Measurements from ENCODE around the gene CHST6. TPM values are rescaled to one million over a fixed set of nuclear protein-coding genes. Genes with fewer than 3 reads are reported as not detected.

Gene CHST6
- total and polyA plus RNA-seq, 4 experiments from 2014 or later, result 0.06 TPM; not detected in 3

GRCh38 chr16:75462806-75463205 is 32.4 kb downstream of the CHST6 start:
- Histone ChIP-seq H3K4me3 (ENCODE audit: low read length in 2 of 2) (peak overlapping the region in 1 of 2 donors; percentile 91), H3K4me1 (ENCODE audit: insufficient read depth, low read length) (peaks cover 47% of the 10 kb centered on the region), H3K27me3 (ENCODE audit: insufficient read depth, low read length) (no peaks in the 10 kb centered on the region), H3K36me3 (ENCODE audit: insufficient read depth, low read length) (no peaks in the 10 kb centered on the region), H3K9me3 (ENCODE audit: control insufficient read depth in 1 of 2, low read length in 2 of 2) (no peaks in the 10 kb centered on the region), H3K27ac (ENCODE audit: low read depth, low read length) (peak overlapping the region; percentile 90)
- DNase-seq, result peak in 4 of 5 donors; percentile 23 to 57 (median 52)
- Mint-ChIP-seq H3K4me1 (peaks cover 45 to 66% (median 52%) of the 10 kb centered on the region in 4 donors), H3K4me3 (peak overlapping the region; percentile 90 to 98 (median 94)), H3K27ac (peak overlapping the region; percentile 88 to 98 (median 96)), H3K36me3 (peaks cover 9 to 18% of the 10 kb centered on the region in 2 donors), H3K9me3 (no peaks in the 10 kb centered on the region), H3K27me3 (no peaks in the 10 kb centered on the region)
- intact Hi-C loops (cut with micrococcal nuclease), result loop anchor here (5.0 kb wide), 2 partner anchors 41 to 1729 kb away; partner anchors contain the start of gene MON1B
- CTCF ChIA-PET (ENCODE audit: partially characterized antibody), result no interaction called here
- POLR2A ChIA-PET (ENCODE audit: partially characterized antibody), result interaction anchor here (4.1 kb wide), 1 partner anchor 29 kb away, joined by 56 read pairs; the partner anchor contains the start of gene CFDP1

GRCh38 chr16:75461575-75461974 is 33.7 kb downstream of the CHST6 start:
- no peaks in the 10 kb centered on the region for H3K27me3 ChIP-seq (ENCODE audit: insufficient read depth, low read length)
- Mint-ChIP-seq H3K27me3 (no peaks in the 10 kb centered on the region), H3K9me3 (peaks cover 0 to 1% (median 0%) of the 10 kb centered on the region in 8 donors), H3K27ac (peak overlapping the region in 4 of 7 donors; percentile 7 to 88 (median 62)), H3K4me3 (peak overlapping the region in 5 of 8 donors; percentile 7 to 97 (median 12)), H3K36me3 (peaks cover 9 to 19% of the 10 kb centered on the region in 2 donors), H3K4me1 (peaks cover 51 to 76% (median 61%) of the 10 kb centered on the region in 4 donors)
- H3K9me3 ChIP-seq (ENCODE audit: control insufficient read depth in 1 of 2, low read length in 2 of 2), result no peaks in the 10 kb centered on the region
- no peak for DNase-seq
- H3K36me3 ChIP-seq (ENCODE audit: insufficient read depth, low read length), result no peaks in the 10 kb centered on the region
- H3K4me3 ChIP-seq (ENCODE audit: low read length in 2 of 2), result no peak overlapping the region
- H3K4me1 ChIP-seq (ENCODE audit: insufficient read depth, low read length), result peaks cover 53% of the 10 kb centered on the region
- ChIA-PET CTCF (ENCODE audit: partially characterized antibody) (interaction anchor here (0.9 kb wide), 1 partner anchor 56 kb away, joined by 3 read pairs; no protein-coding TSS in a partner anchor), POLR2A (ENCODE audit: partially characterized antibody) (no interaction called here)
- intact Hi-C loops (cut with micrococcal nuclease), result loop anchor here (5.0 kb wide), 2 partner anchors 39 to 1731 kb away; partner anchors contain the start of gene MON1B
- H3K27ac ChIP-seq (ENCODE audit: low read depth, low read length), result no peak overlapping the region

DNA sequence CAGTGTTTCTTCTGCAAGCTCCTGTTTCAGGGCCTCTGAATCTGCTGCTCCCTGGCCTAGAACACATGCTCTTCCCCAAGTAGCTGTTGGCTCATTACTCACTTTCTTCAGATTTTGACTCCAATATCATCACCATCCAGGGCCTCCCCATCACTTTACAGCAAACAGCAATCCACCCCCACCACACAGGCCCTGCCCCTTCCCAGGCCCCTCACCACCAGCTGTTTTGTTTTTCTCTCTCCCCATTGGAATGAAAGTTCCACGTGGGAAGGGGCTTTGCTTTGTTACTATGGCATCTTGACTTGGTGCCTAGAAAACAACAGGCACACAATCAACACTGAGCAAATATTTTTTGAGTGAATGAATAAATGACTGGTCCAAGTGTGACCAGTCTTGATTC is 34.8 kb downstream of the CHST6 start:
- Mint-ChIP-seq H3K4me3 (peak overlapping the region in 5 of 8 donors; percentile 1 to 66 (median 35)), H3K9me3 (peaks cover 0 to 1% (median 0%) of the 10 kb centered on the region in 8 donors), H3K27me3 (no peaks in the 10 kb centered on the region), H3K4me1 (peaks cover 55 to 80% (median 70%) of the 10 kb centered on the region in 4 donors), H3K36me3 (peaks cover 9 to 19% of the 10 kb centered on the region in 2 donors), H3K27ac (peak overlapping the region in 5 of 7 donors; percentile 44 to 88 (median 81))
- POLR2A ChIA-PET (ENCODE audit: partially characterized antibody), result no interaction called here
- CTCF ChIA-PET (ENCODE audit: partially characterized antibody), result no interaction called here
- Histone ChIP-seq H3K27me3 (ENCODE audit: insufficient read depth, low read length) (no peaks in the 10 kb centered on the region), H3K4me1 (ENCODE audit: insufficient read depth, low read length) (peaks cover 53% of the 10 kb centered on the region), H3K27ac (ENCODE audit: low read depth, low read length) (no peak overlapping the region), H3K4me3 (ENCODE audit: low read length in 2 of 2) (no peak overlapping the region), H3K36me3 (ENCODE audit: insufficient read depth, low read length) (no peaks in the 10 kb centered on the region), H3K9me3 (ENCODE audit: control insufficient read depth in 1 of 2, low read length in 2 of 2) (no peaks in the 10 kb centered on the region)
- no peak for DNase-seq
- intact Hi-C loops (cut with micrococcal nuclease), result loop anchor here (5.0 kb wide), 2 partner anchors 38 to 1732 kb away; partner anchors contain the start of gene MON1B

- Mint-ChIP-seq H3K4me3 (peak overlapping the region in 1 of 8 donors; percentile 48), H3K36me3 (peaks cover 9 to 19% of the 10 kb centered on the region in 2 donors), H3K27me3 (no peaks in the 10 kb centered on the region), H3K9me3 (peaks cover 0 to 1% (median 0%) of the 10 kb centered on the region in 8 donors), H3K27ac (peak overlapping the region; percentile 25 to 88 (median 66)), H3K4me1 (peaks cover 52 to 83% (median 69%) of the 10 kb centered on the region in 4 donors)
- peaks cover 52% of the 10 kb centered on the region for H3K4me1 ChIP-seq (ENCODE audit: insufficient read depth, low read length)
- ChIA-PET POLR2A (ENCODE audit: partially characterized antibody) (no interaction called here), CTCF (ENCODE audit: partially characterized antibody) (no interaction called here)
- intact Hi-C loops (cut with micrococcal nuclease), result loop anchor here (5.0 kb wide), 2 partner anchors 37 to 1733 kb away; partner anchors contain the start of gene MON1B
- H3K27me3 ChIP-seq (ENCODE audit: insufficient read depth, low read length), result no peaks in the 10 kb centered on the region
- DNase-seq, result no peak
- H3K4me3 ChIP-seq (ENCODE audit: low read length in 2 of 2), result no peak overlapping the region
- H3K27ac ChIP-seq (ENCODE audit: low read depth, low read length), result no peak overlapping the region
- H3K36me3 ChIP-seq (ENCODE audit: insufficient read depth, low read length), result no peaks in the 10 kb centered on the region
- no peaks in the 10 kb centered on the region for H3K9me3 ChIP-seq (ENCODE audit: control insufficient read depth in 1 of 2, low read length in 2 of 2)
These were observed 35.5 kb downstream of the CHST6 start for GRCh38 chr16:75459691-75460090.

DNA sequence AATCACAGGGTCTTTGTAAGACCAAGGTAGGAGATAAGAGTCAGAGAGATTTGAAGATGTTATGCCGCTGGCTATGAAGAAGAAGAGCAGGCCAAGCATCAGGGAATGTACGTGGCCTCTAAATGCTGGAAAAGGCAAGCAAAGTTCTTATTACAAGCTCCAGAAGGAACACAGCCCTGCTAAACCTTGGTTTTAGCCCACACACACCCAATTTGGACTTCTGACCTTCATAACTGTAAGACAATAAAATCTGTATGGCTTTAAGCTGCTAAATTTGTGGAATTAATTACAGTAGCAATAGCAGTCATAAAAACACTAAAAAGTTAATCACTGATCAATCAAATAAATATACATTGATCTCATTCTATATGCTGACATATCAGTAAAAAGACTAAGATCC is 36.8 kb downstream of the CHST6 start:
- H3K9me3 ChIP-seq (ENCODE audit: control insufficient read depth in 1 of 2, low read length in 2 of 2), result no peaks in the 10 kb centered on the region
- peaks cover 55% of the 10 kb centered on the region for H3K4me1 ChIP-seq (ENCODE audit: insufficient read depth, low read length)
- no peak overlapping the region for H3K4me3 Mint-ChIP-seq
- no peak for DNase-seq
- no peak overlapping the region for H3K27ac Mint-ChIP-seq
- H3K4me3 ChIP-seq (ENCODE audit: low read length in 2 of 2), result no peak overlapping the region
- H3K4me1 Mint-ChIP-seq, result peaks cover 55 to 93% (median 74%) of the 10 kb centered on the region in 4 donors
- H3K27me3 ChIP-seq (ENCODE audit: insufficient read depth, low read length), result no peaks in the 10 kb centered on the region
- CTCF ChIA-PET (ENCODE audit: partially characterized antibody), result interaction anchor here (1.4 kb wide), 1 partner anchor 225 kb away, joined by 5 read pairs; no protein-coding TSS in a partner anchor
- H3K36me3 ChIP-seq (ENCODE audit: insufficient read depth, low read length), result no peaks in the 10 kb centered on the region
- POLR2A ChIA-PET (ENCODE audit: partially characterized antibody), result no interaction called here
- peaks cover 9 to 16% of the 10 kb centered on the region in 2 donors for H3K36me3 Mint-ChIP-seq
- no peaks in the 10 kb centered on the region for H3K27me3 Mint-ChIP-seq
- peaks cover 0 to 1% (median 0%) of the 10 kb centered on the region in 8 donors for H3K9me3 Mint-ChIP-seq
- H3K27ac ChIP-seq (ENCODE audit: low read depth, low read length), result no peak overlapping the region
- intact Hi-C loops (cut with micrococcal nuclease), result no loop called here

DNA sequence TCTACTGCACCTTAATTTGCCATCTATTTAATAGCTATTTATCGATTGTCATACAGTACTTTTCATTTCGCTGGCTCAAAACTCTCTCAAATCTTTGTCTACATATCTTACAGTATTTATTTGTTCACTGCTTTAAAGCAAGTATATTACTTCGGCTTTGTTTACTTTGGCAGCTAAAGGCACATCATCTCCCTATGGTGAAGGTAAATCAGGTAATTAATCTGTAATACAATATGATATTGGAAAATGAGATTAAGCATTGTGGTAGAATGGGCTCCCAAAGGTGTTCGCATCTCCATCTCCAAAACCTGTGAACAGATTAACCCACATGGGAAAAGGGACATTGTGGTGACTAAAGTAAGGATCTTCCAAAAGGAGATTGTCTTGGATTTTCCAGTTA is 37.2 kb downstream of the CHST6 start:
- no peaks in the 10 kb centered on the region for H3K9me3 ChIP-seq (ENCODE audit: control insufficient read depth in 1 of 2, low read length in 2 of 2)
- Mint-ChIP-seq H3K27me3 (no peaks in the 10 kb centered on the region), H3K4me3 (no peak overlapping the region), H3K9me3 (peaks cover 0 to 1% (median 0%) of the 10 kb centered on the region in 8 donors), H3K36me3 (peaks cover 10 to 14% of the 10 kb centered on the region in 2 donors), H3K27ac (peak overlapping the region in 1 of 7 donors; percentile 80), H3K4me1 (peaks cover 56 to 93% (median 74%) of the 10 kb centered on the region in 4 donors)
- no peak overlapping the region for H3K4me3 ChIP-seq (ENCODE audit: low read length in 2 of 2)
- peaks cover 51% of the 10 kb centered on the region for H3K4me1 ChIP-seq (ENCODE audit: insufficient read depth, low read length)
- no peaks in the 10 kb centered on the region for H3K27me3 ChIP-seq (ENCODE audit: insufficient read depth, low read length)
- H3K36me3 ChIP-seq (ENCODE audit: insufficient read depth, low read length), result no peaks in the 10 kb centered on the region
- ChIA-PET CTCF (ENCODE audit: partially characterized antibody) (interaction anchor here (1.4 kb wide), 1 partner anchor 224 kb away, joined by 5 read pairs; no protein-coding TSS in a partner anchor), POLR2A (ENCODE audit: partially characterized antibody) (no interaction called here)
- no peak overlapping the region for H3K27ac ChIP-seq (ENCODE audit: low read depth, low read length)
- no peak for DNase-seq
- intact Hi-C loops (cut with micrococcal nuclease), result no loop called here

DNA sequence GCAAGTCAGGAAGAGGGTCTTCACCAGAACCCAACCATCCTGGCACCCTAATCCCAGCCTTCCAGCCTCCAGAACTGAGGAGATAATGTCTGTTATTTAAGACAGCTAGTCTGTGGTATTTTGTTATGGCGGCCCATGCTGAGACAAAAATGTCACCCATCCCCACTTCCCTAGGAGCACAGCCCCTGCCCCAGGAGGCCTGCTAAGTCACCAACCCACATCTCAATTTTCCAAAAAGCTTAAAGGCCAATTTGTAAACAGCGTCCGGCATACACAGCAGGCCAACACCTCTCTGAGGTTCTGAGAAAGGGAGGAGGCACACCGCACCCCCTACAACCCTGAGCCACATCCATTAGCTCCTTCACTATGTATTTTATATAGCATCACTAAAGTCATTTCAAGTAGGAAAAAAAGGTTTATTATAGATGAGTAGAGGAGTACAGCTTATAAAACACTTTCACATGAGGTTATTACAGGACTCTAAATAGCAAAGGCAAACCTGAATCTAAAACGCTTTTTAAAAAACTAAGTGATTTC is 37.7 kb downstream of the CHST6 start:
- Histone ChIP-seq H3K27me3 (ENCODE audit: insufficient read depth, low read length) (no peaks in the 10 kb centered on the region), H3K9me3 (ENCODE audit: control insufficient read depth in 1 of 2, low read length in 2 of 2) (no peaks in the 10 kb centered on the region), H3K4me3 (ENCODE audit: low read length in 2 of 2) (no peak overlapping the region), H3K27ac (ENCODE audit: low read depth, low read length) (no peak overlapping the region), H3K36me3 (ENCODE audit: insufficient read depth, low read length) (no peaks in the 10 kb centered on the region), H3K4me1 (ENCODE audit: insufficient read depth, low read length) (peaks cover 46% of the 10 kb centered on the region)
- Mint-ChIP-seq H3K4me3 (no peak overlapping the region), H3K27me3 (no peaks in the 10 kb centered on the region), H3K4me1 (peaks cover 53 to 93% (median 74%) of the 10 kb centered on the region in 4 donors), H3K27ac (peak overlapping the region in 4 of 7 donors; percentile 3 to 80 (median 46)), H3K36me3 (peaks cover 15% of the 10 kb centered on the region in 2 donors), H3K9me3 (peaks cover 0 to 1% (median 0%) of the 10 kb centered on the region in 8 donors)
- CTCF ChIA-PET (ENCODE audit: partially characterized antibody), result interaction anchor here (0.9 to 1.4 kb wide), 3 partner anchors 34 to 224 kb away, joined by 3 to 5 read pairs (median 3); no protein-coding TSS in a partner anchor
- POLR2A ChIA-PET (ENCODE audit: partially characterized antibody), result interaction anchor here (1.0 kb wide), 1 partner anchor 24 kb away, joined by 3 read pairs; the partner anchor contains the start of gene CFDP1
- intact Hi-C loops (cut with micrococcal nuclease), result no loop called here
- DNase-seq, result no peak

Measured in CD4-positive, alpha-beta memory T cell (primary cell).